IPS DF 6.9 (cell line): ENCODE data around the gene GALNT12.

Experiments
- DNase-seq: peaks from one replicate; pipeline ENCODE4 v3.0.0-alpha.2; 2013; ENCODE audit warnings: low read depth, low spot score
- H3K27ac ChIP-seq: one replicate; pipeline ENCODE4 v1.5.1; 2013; ENCODE audit warnings: low read length, control low read depth
- H3K27me3 ChIP-seq: 2 replicates; pipeline ENCODE4 v1.6.1; 2013; ENCODE audit warnings: mild to moderate bottlenecking, low read length; ENCODE audit not compliant: control insufficient read depth, insufficient read depth
- H3K36me3 ChIP-seq: 2 replicates; pipeline ENCODE4 v1.6.1; 2013; ENCODE audit warnings: low read length; ENCODE audit not compliant: control insufficient read depth, insufficient read depth
- H3K4me1 ChIP-seq: 2 replicates; pipeline ENCODE4 v1.6.1; 2013; ENCODE audit warnings: low read length; ENCODE audit not compliant: control insufficient read depth, insufficient read depth
- H3K4me3 ChIP-seq: 2 replicates; pipeline ENCODE4 v1.5.1; 2013; ENCODE audit warnings: mild to moderate bottlenecking, low read length
- H3K9me3 ChIP-seq: 2 replicates; pipeline ENCODE4 v1.6.1; 2013; ENCODE audit warnings: low read length, inconsistent platforms; ENCODE audit not compliant: control insufficient read depth, insufficient read depth
- WGBS: extraction: QIAGEN DNeasy Blood & Tissue Kit; methylation state at CpG from one replicate; pipeline ENCODE4 v1.1.7; 2013; ENCODE audit warnings: mixed read lengths, missing lambda C conversion rate; ENCODE audit not compliant: insufficient read length, insufficient coverage; 5-methylcytosine and 5-hydroxymethylcytosine counted together

Gene GALNT12

GRCh38 chr9:98833090-98833956, 25.9 kb downstream of the GALNT12 start:
- WGBS, result no CpG with 5 or more reads among the region's 9 CpGs
- H3K36me3 ChIP-seq, result 0 out of 2 replicates have a peak, but pooled peaks cover 2% of the 10 kb centered on the region
- no peaks in the 10 kb centered on the region for H3K9me3 ChIP-seq
- H3K4me3 ChIP-seq, result no peak overlapping the region
- no peaks in the 10 kb centered on the region for H3K27me3 ChIP-seq
- no peak for DNase-seq
- H3K27ac ChIP-seq, result no peak overlapping the region
- 0 out of 2 replicates have a peak, but pooled peaks cover under 1% of the 10 kb centered on the region for H3K4me1 ChIP-seq

- no peak for DNase-seq
- Histone ChIP-seq H3K27ac (no peak overlapping the region), H3K9me3 (no peaks in the 10 kb centered on the region), H3K36me3 (0 out of 2 replicates have a peak, but pooled peaks cover 3% of the 10 kb centered on the region), H3K4me1 (0 out of 2 replicates have a peak, but pooled peaks cover 3% of the 10 kb centered on the region), H3K27me3 (no peaks in the 10 kb centered on the region), H3K4me3 (no peak overlapping the region)
- WGBS, result no CpG with 5 or more reads among the region's 9 CpGs
These were observed 26.9 kb downstream of the GALNT12 start for GRCh38 chr9:98834386-98834785.

- no peak overlapping the region for H3K27ac ChIP-seq
- 0 out of 2 replicates have a peak, but pooled peaks cover 3% of the 10 kb centered on the region for H3K36me3 ChIP-seq
- no CpG with 5 or more reads among the region's 4 CpGs for WGBS
- DNase-seq, result no peak
- no peaks in the 10 kb centered on the region for H3K27me3 ChIP-seq
- H3K9me3 ChIP-seq, result no peaks in the 10 kb centered on the region
- H3K4me3 ChIP-seq, result no peak overlapping the region
- H3K4me1 ChIP-seq, result 0 out of 2 replicates have a peak, but pooled peaks cover 3% of the 10 kb centered on the region
These were observed 28.7 kb downstream of the GALNT12 start for GRCh38 chr9:98836206-98836605.

GRCh38 chr9:98837516-98837915, 30.0 kb downstream of the GALNT12 start:
- no peaks in the 10 kb centered on the region for H3K27me3 ChIP-seq
- H3K27ac ChIP-seq, result no peak overlapping the region

GRCh38 chr9:98838155-98838867, 30.8 kb downstream of the GALNT12 start:
- no peak for DNase-seq
- Histone ChIP-seq H3K27ac (no peak overlapping the region), H3K36me3 (0 out of 2 replicates have a peak, but pooled peaks cover 3% of the 10 kb centered on the region), H3K4me1 (0 out of 2 replicates have a peak, but pooled peaks cover 3% of the 10 kb centered on the region), H3K4me3 (no peak overlapping the region), H3K9me3 (no peaks in the 10 kb centered on the region), H3K27me3 (no peaks in the 10 kb centered on the region)
- no CpG with 5 or more reads among the region's 6 CpGs for WGBS

More at GRCh38 chr9:98837516-98837915, 30.0 kb downstream of the GALNT12 start:
- DNase-seq, result no peak
- Histone ChIP-seq H3K4me3 (no peak overlapping the region), H3K9me3 (no peaks in the 10 kb centered on the region), H3K4me1 (0 out of 2 replicates have a peak, but pooled peaks cover 3% of the 10 kb centered on the region), H3K36me3 (0 out of 2 replicates have a peak, but pooled peaks cover 3% of the 10 kb centered on the region)
- no CpG with 5 or more reads among the region's 4 CpGs for WGBS

GRCh38 chr9:98838868-98839565, 31.5 kb downstream of the GALNT12 start:
- no peaks in the 10 kb centered on the region for H3K9me3 ChIP-seq
- no CpG with 5 or more reads among the region's 6 CpGs for WGBS
- DNase-seq, result no peak
- H3K4me3 ChIP-seq, result no peak overlapping the region
- H3K27ac ChIP-seq, result no peak overlapping the region
- no peaks in the 10 kb centered on the region for H3K27me3 ChIP-seq
- H3K36me3 ChIP-seq, result peaks cover 3% of the 10 kb centered on the region; the same call in 1 of the 2 replicates
- H3K4me1 ChIP-seq, result 0 out of 2 replicates have a peak, but pooled peaks cover 3% of the 10 kb centered on the region

- no peak for DNase-seq
- Histone ChIP-seq H3K4me1 (0 out of 2 replicates have a peak, but pooled peaks cover 3% of the 10 kb centered on the region), H3K27ac (no peak overlapping the region), H3K27me3 (no peaks in the 10 kb centered on the region), H3K9me3 (no peaks in the 10 kb centered on the region), H3K4me3 (no peak overlapping the region), H3K36me3 (peaks cover 3% of the 10 kb centered on the region; the same call in 1 of the 2 replicates)
- no CpG with 5 or more reads among the region's 4 CpGs for whole genome bisulfite sequencing
These were observed 32.3 kb downstream of the GALNT12 start for GRCh38 chr9:98839724-98840123.

GRCh38 chr9:98842510-98842909, 35.0 kb downstream of the GALNT12 start:
- H3K4me3 ChIP-seq, result no peak overlapping the region
- H3K36me3 ChIP-seq, result peaks cover 3% of the 10 kb centered on the region; the same call in 1 of the 2 replicates
- DNase-seq, result no peak
- H3K9me3 ChIP-seq, result no peaks in the 10 kb centered on the region
- WGBS, result no CpG with 5 or more reads among the region's 7 CpGs
- H3K4me1 ChIP-seq, result 0 out of 2 replicates have a peak, but pooled peaks cover 3% of the 10 kb centered on the region
- no peaks in the 10 kb centered on the region for H3K27me3 ChIP-seq
- no peak overlapping the region for H3K27ac ChIP-seq

GRCh38 chr9:98846081-98846480, 38.6 kb downstream of the GALNT12 start:
- H3K4me3 ChIP-seq, result no peak overlapping the region
- no peaks in the 10 kb centered on the region for H3K27me3 ChIP-seq
- no peaks in the 10 kb centered on the region; the same call in 1 of the 2 replicates for H3K36me3 ChIP-seq
- H3K4me1 ChIP-seq, result 0 out of 2 replicates have a peak, but pooled peaks cover 1% of the 10 kb centered on the region
- no peaks in the 10 kb centered on the region for H3K9me3 ChIP-seq
- WGBS, result no CpG with 5 or more reads among the region's 5 CpGs
- no peak for DNase-seq
- H3K27ac ChIP-seq, result no peak overlapping the region
